Measurements from ENCODE around the gene PDZD4. TPM values are rescaled to one million over a fixed set of nuclear protein-coding genes. Genes with fewer than 3 reads are reported as not detected.

Gene PDZD4
- total RNA-seq, 4 donors from 2014 or later: 2.2 to 6.4 (median 4.6) TPM

DNA sequence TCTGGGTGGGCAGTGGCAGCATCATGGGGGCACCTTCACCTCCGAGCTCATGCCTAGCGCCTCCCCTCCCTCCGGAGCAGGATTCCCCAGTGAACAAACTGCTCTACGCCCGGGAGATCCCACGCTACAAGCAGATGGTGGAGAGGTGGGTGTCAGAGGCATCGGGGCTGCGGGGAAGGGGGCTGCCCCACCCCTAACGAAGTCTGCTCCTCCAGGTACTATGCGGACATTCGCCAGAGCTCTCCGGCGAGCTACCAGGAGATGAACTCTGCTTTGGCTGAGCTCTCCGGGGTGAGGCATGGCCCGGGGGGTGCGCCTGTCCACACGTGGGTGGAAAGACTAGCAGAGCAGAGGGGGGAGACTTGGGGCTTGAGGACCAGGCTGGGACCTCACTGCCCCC is 52.2 kb downstream of the PDZD4 start:
- intact Hi-C loops (cut with DNase I; ENCODE audit: low total_unique reads): no loop called here
- no peak overlapping the region for H3K4me3 ChIP-seq (ENCODE audit: low read depth, poor library complexity, severe bottlenecking)
- TF ChIP-seq, protein P1, sequence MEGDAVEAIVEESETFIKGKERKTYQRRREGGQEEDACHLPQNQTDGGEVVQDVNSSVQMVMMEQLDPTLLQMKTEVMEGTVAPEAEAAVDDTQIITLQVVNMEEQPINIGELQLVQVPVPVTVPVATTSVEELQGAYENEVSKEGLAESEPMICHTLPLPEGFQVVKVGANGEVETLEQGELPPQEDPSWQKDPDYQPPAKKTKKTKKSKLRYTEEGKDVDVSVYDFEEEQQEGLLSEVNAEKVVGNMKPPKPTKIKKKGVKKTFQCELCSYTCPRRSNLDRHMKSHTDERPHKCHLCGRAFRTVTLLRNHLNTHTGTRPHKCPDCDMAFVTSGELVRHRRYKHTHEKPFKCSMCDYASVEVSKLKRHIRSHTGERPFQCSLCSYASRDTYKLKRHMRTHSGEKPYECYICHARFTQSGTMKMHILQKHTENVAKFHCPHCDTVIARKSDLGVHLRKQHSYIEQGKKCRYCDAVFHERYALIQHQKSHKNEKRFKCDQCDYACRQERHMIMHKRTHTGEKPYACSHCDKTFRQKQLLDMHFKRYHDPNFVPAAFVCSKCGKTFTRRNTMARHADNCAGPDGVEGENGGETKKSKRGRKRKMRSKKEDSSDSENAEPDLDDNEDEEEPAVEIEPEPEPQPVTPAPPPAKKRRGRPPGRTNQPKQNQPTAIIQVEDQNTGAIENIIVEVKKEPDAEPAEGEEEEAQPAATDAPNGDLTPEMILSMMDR (IDR thresholded peaks at IDR 0.05): no peak
- TF ChIP-seq POLR2A (IDR thresholded peaks at IDR 0.05): no peak
- no peak for DNase-seq (ENCODE audit: low spot score in 2 of 2)
- 30 to 58% methylated on average over 12 to 17 of the region's 17 CpGs for WGBS, 2 donors

DNA sequence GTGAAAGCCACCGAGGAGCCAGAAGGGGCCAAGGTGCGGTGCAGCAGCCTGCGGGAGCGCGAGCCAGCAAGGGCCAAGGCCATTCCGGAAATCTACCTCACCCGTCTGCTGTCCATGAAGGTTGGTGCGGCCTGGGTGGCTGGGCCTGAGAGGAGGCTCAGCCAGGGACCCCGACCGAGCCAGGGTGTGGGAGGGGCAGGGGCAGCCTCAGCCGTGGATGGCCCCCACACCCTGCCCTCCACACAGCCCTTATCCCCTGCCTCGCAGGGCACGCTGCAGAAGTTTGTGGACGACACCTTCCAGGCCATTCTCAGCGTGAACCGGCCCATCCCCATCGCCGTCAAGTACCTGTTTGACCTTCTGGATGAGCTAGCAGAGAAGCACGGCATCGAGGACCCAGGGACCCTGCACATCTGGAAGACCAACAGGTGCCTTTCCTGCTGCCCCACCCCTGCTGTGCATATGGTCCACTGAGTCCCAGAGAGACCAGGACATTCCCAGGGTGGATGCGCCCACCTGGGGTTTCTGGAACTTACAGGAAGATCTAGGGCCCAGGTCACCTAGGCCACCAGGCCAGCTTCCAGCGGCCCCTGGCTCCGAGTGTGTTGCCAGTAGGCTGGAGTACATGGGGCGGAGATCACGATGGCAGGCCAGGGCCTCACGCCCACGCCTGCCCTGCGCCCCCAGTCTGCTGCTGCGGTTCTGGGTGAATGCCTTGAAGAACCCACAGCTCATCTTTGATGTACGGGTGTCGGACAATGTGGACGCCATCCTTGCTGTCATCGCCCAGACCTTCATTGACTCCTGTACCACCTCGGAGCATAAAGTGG is 52.9 kb downstream of the PDZD4 start:
- intact Hi-C loops (cut with DNase I; ENCODE audit: low total_unique reads): no loop called here
- 76 to 92% methylated on average over 8 to 29 of the region's 34 CpGs for WGBS, 2 donors
- DNase-seq (ENCODE audit: low spot score in 2 of 2): no peak
- TF ChIP-seq, protein P1 (IDR thresholded peaks at IDR 0.05): no peak
- no peak for TF ChIP-seq POLR2A (IDR thresholded peaks at IDR 0.05)
- H3K4me3 ChIP-seq (ENCODE audit: low read depth, poor library complexity, severe bottlenecking): no peak overlapping the region

GRCh38 chrX:153776611-153777045 is 53.7 kb downstream of the PDZD4 start:
- TF ChIP-seq POLR2A (IDR thresholded peaks at IDR 0.05): no peak
- TF ChIP-seq, protein P1 (IDR thresholded peaks at IDR 0.05): no peak
- intact Hi-C loops (cut with DNase I; ENCODE audit: low total_unique reads): no loop called here
- WGBS, 2 donors: 60 to 87% methylated on average over 1 to 7 of the region's 22 CpGs
- DNase-seq (ENCODE audit: low spot score in 2 of 2): no peak
- H3K4me3 ChIP-seq (ENCODE audit: low read depth, poor library complexity, severe bottlenecking): no peak overlapping the region

DNA sequence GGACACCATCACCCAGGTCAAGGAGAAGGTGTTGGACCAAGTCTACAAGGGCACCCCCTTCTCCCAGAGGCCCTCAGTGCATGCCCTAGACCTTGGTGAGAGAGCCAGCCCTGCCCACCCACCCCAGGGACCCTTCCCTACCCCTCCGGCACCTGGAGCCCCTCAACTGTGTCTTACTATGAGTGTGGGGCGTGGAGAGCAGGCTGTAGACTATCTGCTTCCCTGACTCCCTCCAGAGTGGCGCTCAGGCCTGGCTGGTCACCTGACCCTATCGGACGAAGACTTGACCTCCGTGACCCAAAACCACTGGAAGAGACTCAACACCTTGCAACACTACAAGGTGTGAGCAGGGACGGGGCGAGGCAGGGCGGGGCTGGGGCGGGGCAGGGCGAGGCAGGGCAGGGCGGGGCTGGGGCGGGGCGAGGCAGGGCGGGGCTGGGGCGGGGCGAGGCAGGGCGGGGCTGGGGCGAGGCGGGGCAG is 54.2 kb downstream of the PDZD4 start:
- no peak overlapping the region for H3K4me3 ChIP-seq (ENCODE audit: low read depth, poor library complexity, severe bottlenecking)
- DNase-seq (ENCODE audit: low spot score in 2 of 2): no peak
- TF ChIP-seq, protein P1 (IDR thresholded peaks at IDR 0.05): no peak
- TF ChIP-seq POLR2A (IDR thresholded peaks at IDR 0.05): no peak
- 88 to 100% methylated on average over 3 to 4 of the region's 20 CpGs for WGBS, 2 donors
- intact Hi-C loops (cut with DNase I; ENCODE audit: low total_unique reads): no loop called here

DNA sequence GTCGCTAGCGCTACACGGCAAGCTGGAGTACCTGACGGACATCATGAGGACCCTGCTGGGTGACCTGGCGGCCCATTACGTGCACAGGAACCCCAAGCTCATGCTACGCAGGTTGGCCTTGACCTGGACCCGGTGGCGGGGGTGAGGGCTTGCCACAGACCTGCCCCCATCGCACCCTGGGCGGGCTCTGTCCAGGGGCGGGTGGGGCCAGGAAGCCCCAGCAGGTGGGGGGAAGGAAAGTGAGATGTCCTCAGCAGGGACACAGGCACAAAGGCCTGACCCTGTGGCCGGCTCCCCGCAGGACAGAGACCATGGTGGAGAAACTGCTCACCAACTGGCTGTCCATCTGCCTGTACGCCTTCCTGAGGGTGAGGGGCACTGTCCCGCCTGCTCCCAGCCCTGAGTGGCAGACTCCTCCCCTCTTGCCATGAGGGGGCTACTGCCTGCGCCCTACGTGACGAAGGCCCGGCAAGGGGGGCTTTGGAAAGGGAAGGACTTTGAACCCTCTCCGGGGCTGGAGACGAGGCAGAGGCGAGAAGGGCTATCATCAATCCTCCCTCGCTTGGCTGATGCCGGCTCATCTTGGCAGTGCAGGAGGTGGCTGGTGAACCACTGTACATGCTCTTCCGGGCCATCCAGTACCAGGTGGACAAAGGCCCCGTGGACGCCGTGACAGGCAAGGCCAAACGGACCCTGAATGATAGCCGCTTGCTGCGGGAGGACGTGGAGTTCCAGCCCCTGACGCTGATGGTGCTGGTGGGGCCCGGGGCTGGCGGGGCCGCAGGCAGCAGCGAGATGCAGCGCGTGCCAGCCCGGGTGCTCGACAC is 54.8 kb downstream of the PDZD4 start:
- DNase-seq (ENCODE audit: low spot score in 2 of 2): no peak
- intact Hi-C loops (cut with DNase I; ENCODE audit: low total_unique reads): no loop called here
- H3K4me3 ChIP-seq (ENCODE audit: low read depth, poor library complexity, severe bottlenecking): no peak overlapping the region
- no peak for TF ChIP-seq POLR2A (IDR thresholded peaks at IDR 0.05)
- TF ChIP-seq, protein P1 (IDR thresholded peaks at IDR 0.05): no peak
- WGBS, 2 donors: 94 to 97% methylated on average over 13 to 36 of the region's 42 CpGs

All from lower leg skin (tissue), 4 donors.